IPS-20b (cell line): ENCODE data around the gene DOCK4.

ENCODE experiments used
- H3K27ac ChIP-seq: one replicate; pipeline ENCODE4 v1.5.1; 2013; ENCODE audit warnings: low read length
- H3K27me3 ChIP-seq: 2 replicates; pipeline ENCODE4 v1.6.1; 2013; ENCODE audit warnings: mild to moderate bottlenecking, low read length, inconsistent platforms; ENCODE audit not compliant: insufficient read depth
- H3K36me3 ChIP-seq: 2 replicates; pipeline ENCODE4 v1.6.1; 2013; ENCODE audit warnings: low read depth, mild to moderate bottlenecking, inconsistent platforms, low read length, moderate library complexity; ENCODE audit not compliant: insufficient read depth
- H3K4me1 ChIP-seq: 2 replicates; pipeline ENCODE4 v1.6.1; 2013; ENCODE audit warnings: mild to moderate bottlenecking, control low read depth, inconsistent platforms, low read length, moderate library complexity; ENCODE audit not compliant: insufficient read depth
- H3K4me3 ChIP-seq: 2 replicates; pipeline ENCODE4 v1.5.1; 2013; ENCODE audit warnings: mild to moderate bottlenecking, low read length, inconsistent platforms
- H3K9ac ChIP-seq: 2 replicates; pipeline ENCODE4 v1.6.1; 2013; ENCODE audit warnings: low read depth, mild to moderate bottlenecking, inconsistent platforms, low read length, moderate library complexity
- H3K9me3 ChIP-seq: 2 replicates; pipeline ENCODE4 v1.6.1; 2013; ENCODE audit warnings: mild to moderate bottlenecking, low read depth, low read length, inconsistent platforms; ENCODE audit not compliant: insufficient read depth

Gene DOCK4

GRCh38 chr7:112150823-112151641 lies 55.2 kb downstream of the DOCK4 start:
- Histone ChIP-seq H3K4me1 (no peaks in the 10 kb centered on the region), H3K27ac (no peak overlapping the region), H3K9me3 (no peaks in the 10 kb centered on the region), H3K9ac (no peak overlapping the region), H3K36me3 (no peaks in the 10 kb centered on the region), H3K4me3 (no peak overlapping the region), H3K27me3 (no peaks in the 10 kb centered on the region)

DNA sequence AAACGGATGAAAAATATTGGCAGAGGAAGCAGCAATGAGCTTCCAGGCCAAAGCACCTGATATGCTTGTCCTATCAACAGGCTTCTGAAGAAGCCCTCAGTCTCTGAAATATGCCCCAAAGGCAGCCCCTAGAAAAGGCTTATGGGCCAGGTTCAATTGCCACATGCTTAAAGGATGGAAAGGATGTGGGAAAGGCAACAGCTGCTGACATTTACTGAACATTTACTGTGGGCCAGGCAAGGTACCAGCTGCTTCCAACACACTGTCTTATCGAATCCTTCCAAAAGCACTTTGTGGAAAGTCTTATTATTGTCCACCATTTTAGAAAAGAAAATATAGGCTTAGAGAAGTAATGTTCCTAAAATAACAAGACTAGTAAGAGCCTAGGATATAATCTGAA lies 56.5 kb downstream of the DOCK4 start:
- no peaks in the 10 kb centered on the region for H3K9me3 ChIP-seq
- no peak overlapping the region for H3K4me3 ChIP-seq
- no peaks in the 10 kb centered on the region for H3K27me3 ChIP-seq
- no peak overlapping the region for H3K9ac ChIP-seq
- no peaks in the 10 kb centered on the region for H3K36me3 ChIP-seq
- no peaks in the 10 kb centered on the region for H3K4me1 ChIP-seq
- H3K27ac ChIP-seq = no peak overlapping the region

- no peak overlapping the region for H3K27ac ChIP-seq
- no peak overlapping the region for H3K4me3 ChIP-seq
- H3K36me3 ChIP-seq = no peaks in the 10 kb centered on the region
- H3K9ac ChIP-seq = no peak overlapping the region
- no peaks in the 10 kb centered on the region for H3K27me3 ChIP-seq
- no peaks in the 10 kb centered on the region for H3K9me3 ChIP-seq
- peaks cover 5% of the 10 kb centered on the region; the same call in 1 of the 2 replicates for H3K4me1 ChIP-seq
Observed at GRCh38 chr7:112147793-112148361, 58.3 kb downstream of the DOCK4 start.

DNA sequence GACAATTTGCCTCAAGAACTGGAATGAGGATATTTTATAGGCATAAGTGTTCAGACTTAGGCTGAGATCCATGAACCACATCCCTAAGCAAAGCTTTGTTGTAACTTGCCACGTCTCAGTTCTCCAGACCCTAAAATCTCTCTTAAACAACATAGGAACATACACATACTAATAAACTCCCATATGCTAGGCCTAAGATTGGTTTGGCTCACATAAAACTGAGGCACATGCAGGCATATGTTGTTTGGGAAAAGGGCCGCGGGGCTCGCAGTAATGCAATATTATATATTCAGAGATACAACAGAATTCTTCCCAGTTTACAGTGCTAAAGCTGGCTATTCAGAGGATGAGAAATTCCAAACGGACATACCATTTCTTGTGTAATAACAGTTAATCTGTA lies 61.0 kb downstream of the DOCK4 start:
- peaks cover 5% of the 10 kb centered on the region; the same call in 1 of the 2 replicates for H3K4me1 ChIP-seq
- no peak overlapping the region for H3K27ac ChIP-seq
- no peaks in the 10 kb centered on the region for H3K27me3 ChIP-seq
- H3K9ac ChIP-seq = no peak overlapping the region
- H3K36me3 ChIP-seq = no peaks in the 10 kb centered on the region
- H3K9me3 ChIP-seq = no peaks in the 10 kb centered on the region
- H3K4me3 ChIP-seq = no peak overlapping the region

DNA sequence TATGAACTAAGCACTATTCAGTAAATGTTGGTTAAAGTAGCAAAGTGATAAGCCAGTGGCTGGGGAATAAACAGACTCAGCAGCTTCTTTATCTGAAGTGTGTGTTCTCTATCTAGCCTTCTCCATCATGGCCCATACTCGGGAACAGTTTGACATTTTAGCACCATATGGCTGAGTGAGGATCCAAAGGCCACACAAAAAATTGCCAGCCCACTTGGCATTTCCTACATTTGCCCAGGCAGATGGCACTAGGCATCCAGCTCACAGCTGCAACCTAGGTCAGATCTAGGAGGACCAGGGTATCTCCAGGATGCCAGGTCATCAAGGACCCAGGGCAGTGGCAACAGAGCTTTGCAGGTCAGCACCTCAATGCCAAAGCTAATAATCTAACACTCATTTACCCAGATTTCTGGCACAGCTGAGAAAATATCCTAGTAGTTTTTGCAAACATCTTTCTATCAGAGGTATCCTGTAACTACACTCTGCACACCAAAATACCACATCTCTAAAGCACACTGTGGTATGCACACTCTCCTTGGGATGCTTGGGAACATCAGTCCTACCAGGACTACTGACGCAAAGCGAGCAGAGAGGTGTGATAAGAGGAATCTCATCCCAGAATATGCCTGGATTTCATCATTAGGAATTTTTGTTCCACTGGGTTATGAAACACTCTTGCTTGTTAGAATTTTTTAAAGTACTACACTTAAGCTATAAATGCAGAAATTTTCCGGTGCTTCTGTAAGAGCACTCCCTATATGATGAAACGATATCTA lies 61.7 kb downstream of the DOCK4 start:
- Histone ChIP-seq H3K36me3 (no peaks in the 10 kb centered on the region), H3K27ac (no peak overlapping the region), H3K4me1 (peaks cover 5% of the 10 kb centered on the region; the same call in 1 of the 2 replicates)

DNA sequence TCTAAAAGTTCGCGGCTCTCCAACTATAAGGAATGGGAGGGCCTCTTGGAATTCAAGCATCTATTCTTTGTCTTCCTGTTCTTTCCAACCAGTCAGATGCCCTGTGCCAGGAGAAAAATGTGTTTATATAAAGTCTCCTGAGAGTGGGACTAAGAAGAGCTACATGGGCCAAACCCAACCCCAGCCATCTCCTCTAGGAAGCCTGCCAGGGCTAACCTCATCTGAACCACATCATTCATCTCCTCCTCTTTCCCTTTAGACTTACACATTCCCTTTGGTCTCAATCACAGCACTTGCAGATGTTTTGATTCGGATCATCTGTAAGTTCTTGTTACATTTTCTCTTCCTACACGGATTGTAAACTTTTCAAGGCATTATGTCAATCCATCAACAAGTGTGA lies 62.6 kb downstream of the DOCK4 start:
- no peak overlapping the region for H3K4me3 ChIP-seq
- no peak overlapping the region for H3K27ac ChIP-seq
- H3K9ac ChIP-seq = no peak overlapping the region
- H3K27me3 ChIP-seq = no peaks in the 10 kb centered on the region
- no peaks in the 10 kb centered on the region for H3K36me3 ChIP-seq
- peaks cover 7% of the 10 kb centered on the region; the same call in 1 of the 2 replicates for H3K4me1 ChIP-seq
- no peaks in the 10 kb centered on the region for H3K9me3 ChIP-seq

More for the DNA sequence above, 61.7 kb downstream of the DOCK4 start:
- no peak overlapping the region for H3K4me3 ChIP-seq
- H3K9me3 ChIP-seq = no peaks in the 10 kb centered on the region
- H3K9ac ChIP-seq = no peak overlapping the region
- no peaks in the 10 kb centered on the region for H3K27me3 ChIP-seq

DNA sequence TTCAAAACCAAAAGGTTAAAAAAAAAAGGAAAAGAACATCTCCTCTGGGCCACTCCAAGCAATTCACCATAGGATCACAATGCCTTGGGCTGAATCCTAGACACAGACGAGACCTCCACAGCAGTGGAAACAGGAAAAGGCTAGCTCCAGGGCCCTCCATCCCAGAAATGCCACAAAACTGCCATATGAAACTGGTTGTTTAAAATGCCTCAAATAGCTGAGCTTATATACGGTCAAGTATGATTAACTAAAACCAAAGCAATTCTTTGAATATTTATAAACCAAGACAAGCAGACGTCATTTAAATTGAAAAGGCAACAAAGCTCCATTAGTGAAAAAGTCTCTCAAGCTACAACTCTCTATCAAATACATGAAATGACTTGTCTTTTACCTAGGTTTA lies 63.1 kb downstream of the DOCK4 start:
- Histone ChIP-seq H3K9me3 (no peaks in the 10 kb centered on the region), H3K4me1 (peaks cover 10% of the 10 kb centered on the region; the same call in 1 of the 2 replicates), H3K9ac (no peak overlapping the region), H3K27ac (no peak overlapping the region), H3K27me3 (no peaks in the 10 kb centered on the region), H3K4me3 (no peak overlapping the region), H3K36me3 (no peaks in the 10 kb centered on the region)

GRCh38 chr7:112140600-112140999 lies 65.6 kb downstream of the DOCK4 start:
- no peak overlapping the region for H3K9ac ChIP-seq
- H3K36me3 ChIP-seq = no peaks in the 10 kb centered on the region
- no peak overlapping the region for H3K4me3 ChIP-seq
- H3K27ac ChIP-seq = no peak overlapping the region
- H3K9me3 ChIP-seq = no peaks in the 10 kb centered on the region
- H3K27me3 ChIP-seq = no peaks in the 10 kb centered on the region
- H3K4me1 ChIP-seq = peaks cover 33% of the 10 kb centered on the region

DNA sequence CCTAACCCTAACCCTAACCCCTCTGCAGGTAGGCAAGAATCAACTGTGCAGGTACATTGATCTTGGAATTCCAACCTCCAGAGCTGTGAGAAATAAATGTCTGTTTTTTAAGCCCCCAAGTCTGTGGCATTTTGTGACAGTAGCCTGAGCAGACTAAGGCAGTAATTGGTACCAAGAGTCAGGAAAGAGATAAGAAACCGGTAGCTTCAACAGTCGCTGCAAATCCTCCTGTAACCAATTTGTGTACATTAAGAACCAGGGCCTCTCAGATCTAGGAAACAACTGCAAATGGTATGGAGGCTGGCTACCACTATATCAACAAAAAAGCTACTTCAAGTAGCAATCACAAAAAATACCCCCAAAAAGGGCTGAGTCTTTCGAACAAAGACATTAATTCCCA lies 67.3 kb downstream of the DOCK4 start:
- Histone ChIP-seq H3K4me3 (no peak overlapping the region), H3K36me3 (no peaks in the 10 kb centered on the region), H3K9me3 (no peaks in the 10 kb centered on the region), H3K4me1 (peaks cover 37% of the 10 kb centered on the region), H3K27me3 (no peaks in the 10 kb centered on the region), H3K9ac (no peak overlapping the region), H3K27ac (no peak overlapping the region)

DNA sequence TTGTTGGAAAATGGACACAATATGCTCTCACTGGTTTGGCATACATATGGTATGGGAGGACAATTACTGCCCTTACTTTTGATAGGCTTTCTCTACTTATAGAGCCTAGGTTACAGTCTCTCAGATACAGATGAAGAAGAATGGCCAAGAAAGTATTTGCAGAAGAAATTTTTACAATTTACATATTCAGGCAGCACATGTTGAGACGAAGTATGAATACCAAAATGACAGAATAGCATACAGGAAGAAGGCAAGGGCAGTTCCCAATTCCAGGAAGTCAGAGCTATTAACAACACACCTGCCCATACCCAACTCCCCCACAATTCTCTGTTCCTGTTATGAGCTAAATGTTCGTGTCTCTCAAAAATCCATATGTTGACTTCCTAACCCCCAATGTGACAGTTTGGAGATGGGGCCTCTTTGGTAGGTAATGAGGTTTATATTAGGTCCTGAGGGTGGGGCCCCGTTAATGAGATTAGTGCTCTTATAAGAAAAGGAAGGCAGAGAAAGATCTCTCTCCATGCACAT lies 67.8 kb downstream of the DOCK4 start:
- no peaks in the 10 kb centered on the region for H3K36me3 ChIP-seq
- H3K27me3 ChIP-seq = no peaks in the 10 kb centered on the region
- H3K9me3 ChIP-seq = no peaks in the 10 kb centered on the region
- no peak overlapping the region for H3K27ac ChIP-seq
- H3K4me1 ChIP-seq = peaks cover 34% of the 10 kb centered on the region
- no peak overlapping the region for H3K4me3 ChIP-seq
- H3K9ac ChIP-seq = no peak overlapping the region

DNA sequence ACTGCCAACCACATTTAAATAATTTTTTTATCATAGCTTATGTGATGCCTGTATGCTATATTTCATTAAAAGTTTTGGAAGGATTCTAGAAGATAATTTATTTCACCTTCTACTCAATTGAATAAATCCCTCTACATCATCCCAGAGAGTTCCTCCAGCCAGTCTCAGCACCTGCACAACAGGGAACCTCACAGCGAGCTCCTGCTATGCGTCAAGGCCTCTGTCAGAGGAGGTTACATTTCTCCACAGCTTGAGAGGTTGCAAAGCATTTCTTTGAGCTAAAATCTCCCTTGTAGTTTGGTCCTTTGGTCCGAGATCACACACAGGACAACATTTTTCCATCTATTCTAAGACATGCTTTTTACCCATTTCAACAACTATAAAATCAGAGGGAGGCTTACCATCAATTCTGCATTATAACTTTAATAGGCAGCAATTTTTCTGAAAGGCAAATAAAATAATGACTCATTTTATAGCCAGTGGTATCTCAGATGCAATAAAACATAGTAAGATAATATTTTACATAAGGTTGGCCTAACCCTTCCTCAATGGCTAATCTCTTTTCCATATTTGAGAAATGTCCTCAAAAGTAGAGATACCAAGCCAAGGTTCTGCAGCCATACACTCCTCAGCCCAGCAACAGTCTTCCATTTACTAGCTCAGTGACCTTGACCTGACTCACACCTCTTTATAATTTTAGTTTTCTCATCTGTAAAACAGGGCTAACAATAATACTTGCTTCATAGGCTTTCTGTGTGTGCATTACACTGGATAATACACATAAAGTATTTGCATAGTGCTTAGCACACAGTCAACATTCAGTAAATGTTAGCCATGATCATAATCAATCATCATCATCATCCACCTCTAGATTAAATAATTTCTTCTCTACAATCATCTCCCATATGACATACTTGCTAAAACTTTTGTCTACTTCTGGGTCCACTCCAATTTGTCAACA lies 68.8 kb downstream of the DOCK4 start:
- no peak overlapping the region for H3K27ac ChIP-seq
- no peaks in the 10 kb centered on the region for H3K27me3 ChIP-seq

More for the DNA sequence above, 68.8 kb downstream of the DOCK4 start:
- Histone ChIP-seq H3K4me3 (no peak overlapping the region), H3K9ac (no peak overlapping the region), H3K9me3 (no peaks in the 10 kb centered on the region), H3K36me3 (no peaks in the 10 kb centered on the region), H3K4me1 (peaks cover 36% of the 10 kb centered on the region)
